Hepatocyte (in vitro differentiated cells): ENCODE measurements around the gene TANGO2.

Experiments
- EZH2 ChIP-seq: fragments of 200-600 bp; sonication (generic); IDR thresholded peaks from 2 replicates; pipeline ENCODE4 v1.6.1; 2016; ENCODE audit warnings: antibody characterized with exemption, mild to moderate bottlenecking, borderline replicate concordance
- TF ChIP-seq, protein P1 (sequence below): fragments of 200-600 bp; sonication (generic); IDR thresholded peaks from 2 replicates; pipeline ENCODE4 v1.5.1; 2016; ENCODE audit warnings: antibody characterized with exemption, mild to moderate bottlenecking; ENCODE audit not compliant: poor library complexity

DNA sequence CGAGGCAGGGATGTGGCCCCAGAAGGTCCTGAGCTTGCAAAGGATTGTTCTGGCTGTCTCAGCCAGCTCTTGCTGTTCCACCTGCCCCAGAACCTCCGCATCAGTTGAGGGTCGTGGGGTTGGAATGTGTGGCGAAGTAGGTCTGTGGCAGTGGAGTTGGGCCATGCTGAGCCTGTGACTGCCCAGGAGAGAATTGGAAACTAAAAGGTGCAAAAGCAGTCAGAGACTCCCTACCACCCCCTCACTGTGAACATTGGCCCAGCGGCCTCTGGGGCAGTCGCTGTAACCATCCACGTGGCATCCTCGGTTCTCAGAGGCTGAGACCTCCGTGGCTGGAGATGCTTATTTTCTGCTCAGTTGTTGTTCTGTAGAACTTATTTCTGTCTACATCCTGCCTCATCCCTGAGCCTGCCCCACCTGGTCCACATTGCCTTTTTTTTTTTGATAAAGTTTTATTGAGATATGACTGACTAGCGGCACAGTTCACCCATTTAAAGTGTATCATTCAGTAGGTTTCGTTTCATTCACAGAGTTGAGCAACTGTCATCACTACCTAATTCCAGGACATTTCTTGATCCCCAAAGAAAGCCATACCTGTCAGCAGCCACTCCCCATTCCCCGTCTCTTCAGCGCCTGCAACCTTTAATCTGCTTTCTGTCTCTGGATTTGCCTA, 36.8 kb downstream of the TANGO2 start:
- TF ChIP-seq, protein P1, sequence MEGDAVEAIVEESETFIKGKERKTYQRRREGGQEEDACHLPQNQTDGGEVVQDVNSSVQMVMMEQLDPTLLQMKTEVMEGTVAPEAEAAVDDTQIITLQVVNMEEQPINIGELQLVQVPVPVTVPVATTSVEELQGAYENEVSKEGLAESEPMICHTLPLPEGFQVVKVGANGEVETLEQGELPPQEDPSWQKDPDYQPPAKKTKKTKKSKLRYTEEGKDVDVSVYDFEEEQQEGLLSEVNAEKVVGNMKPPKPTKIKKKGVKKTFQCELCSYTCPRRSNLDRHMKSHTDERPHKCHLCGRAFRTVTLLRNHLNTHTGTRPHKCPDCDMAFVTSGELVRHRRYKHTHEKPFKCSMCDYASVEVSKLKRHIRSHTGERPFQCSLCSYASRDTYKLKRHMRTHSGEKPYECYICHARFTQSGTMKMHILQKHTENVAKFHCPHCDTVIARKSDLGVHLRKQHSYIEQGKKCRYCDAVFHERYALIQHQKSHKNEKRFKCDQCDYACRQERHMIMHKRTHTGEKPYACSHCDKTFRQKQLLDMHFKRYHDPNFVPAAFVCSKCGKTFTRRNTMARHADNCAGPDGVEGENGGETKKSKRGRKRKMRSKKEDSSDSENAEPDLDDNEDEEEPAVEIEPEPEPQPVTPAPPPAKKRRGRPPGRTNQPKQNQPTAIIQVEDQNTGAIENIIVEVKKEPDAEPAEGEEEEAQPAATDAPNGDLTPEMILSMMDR = no peak
- no peak for TF ChIP-seq EZH2
